ENCODE measurements around the gene USP31.

Gene USP31, protein sequence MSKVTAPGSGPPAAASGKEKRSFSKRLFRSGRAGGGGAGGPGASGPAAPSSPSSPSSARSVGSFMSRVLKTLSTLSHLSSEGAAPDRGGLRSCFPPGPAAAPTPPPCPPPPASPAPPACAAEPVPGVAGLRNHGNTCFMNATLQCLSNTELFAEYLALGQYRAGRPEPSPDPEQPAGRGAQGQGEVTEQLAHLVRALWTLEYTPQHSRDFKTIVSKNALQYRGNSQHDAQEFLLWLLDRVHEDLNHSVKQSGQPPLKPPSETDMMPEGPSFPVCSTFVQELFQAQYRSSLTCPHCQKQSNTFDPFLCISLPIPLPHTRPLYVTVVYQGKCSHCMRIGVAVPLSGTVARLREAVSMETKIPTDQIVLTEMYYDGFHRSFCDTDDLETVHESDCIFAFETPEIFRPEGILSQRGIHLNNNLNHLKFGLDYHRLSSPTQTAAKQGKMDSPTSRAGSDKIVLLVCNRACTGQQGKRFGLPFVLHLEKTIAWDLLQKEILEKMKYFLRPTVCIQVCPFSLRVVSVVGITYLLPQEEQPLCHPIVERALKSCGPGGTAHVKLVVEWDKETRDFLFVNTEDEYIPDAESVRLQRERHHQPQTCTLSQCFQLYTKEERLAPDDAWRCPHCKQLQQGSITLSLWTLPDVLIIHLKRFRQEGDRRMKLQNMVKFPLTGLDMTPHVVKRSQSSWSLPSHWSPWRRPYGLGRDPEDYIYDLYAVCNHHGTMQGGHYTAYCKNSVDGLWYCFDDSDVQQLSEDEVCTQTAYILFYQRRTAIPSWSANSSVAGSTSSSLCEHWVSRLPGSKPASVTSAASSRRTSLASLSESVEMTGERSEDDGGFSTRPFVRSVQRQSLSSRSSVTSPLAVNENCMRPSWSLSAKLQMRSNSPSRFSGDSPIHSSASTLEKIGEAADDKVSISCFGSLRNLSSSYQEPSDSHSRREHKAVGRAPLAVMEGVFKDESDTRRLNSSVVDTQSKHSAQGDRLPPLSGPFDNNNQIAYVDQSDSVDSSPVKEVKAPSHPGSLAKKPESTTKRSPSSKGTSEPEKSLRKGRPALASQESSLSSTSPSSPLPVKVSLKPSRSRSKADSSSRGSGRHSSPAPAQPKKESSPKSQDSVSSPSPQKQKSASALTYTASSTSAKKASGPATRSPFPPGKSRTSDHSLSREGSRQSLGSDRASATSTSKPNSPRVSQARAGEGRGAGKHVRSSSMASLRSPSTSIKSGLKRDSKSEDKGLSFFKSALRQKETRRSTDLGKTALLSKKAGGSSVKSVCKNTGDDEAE (N-terminal part only)

DNA sequence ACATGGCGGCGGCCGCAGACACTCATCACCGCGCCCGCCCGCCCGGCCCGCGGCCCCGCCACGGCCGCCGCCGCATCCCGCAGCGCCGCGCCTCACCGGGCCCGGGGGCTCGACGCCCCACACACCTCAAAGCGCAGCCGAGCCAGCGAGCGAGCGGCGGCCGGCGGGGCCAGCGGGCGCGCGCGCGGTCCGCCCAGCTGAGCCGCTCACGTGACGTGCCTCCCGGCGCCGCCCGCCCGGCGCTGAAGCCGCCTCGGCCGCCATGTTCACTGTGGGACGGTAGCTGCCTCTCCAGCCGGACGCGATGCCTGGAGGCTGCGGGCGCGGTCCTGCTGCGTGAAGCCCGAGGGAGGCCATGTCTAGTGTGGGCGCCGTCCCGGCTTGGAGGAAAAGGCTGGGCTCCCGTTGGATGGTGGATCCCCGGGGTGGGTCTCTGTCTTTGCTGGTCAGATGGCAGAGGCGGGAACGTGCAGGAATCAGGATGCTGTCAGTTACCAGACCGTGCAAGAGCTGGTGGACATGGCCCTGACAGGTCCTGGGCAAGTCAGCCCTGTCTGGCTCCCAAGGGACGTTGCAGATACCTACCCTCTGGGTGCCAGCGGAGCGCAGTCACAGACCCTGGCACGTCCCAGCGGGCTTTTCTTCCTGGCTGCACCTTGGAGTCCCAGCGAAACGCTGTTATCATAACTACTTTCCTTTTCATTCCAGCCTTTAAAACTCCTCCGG is at the start of gene USP31:
Gene USP31 (minus strand): TSS at position 186 of the 726 bp plus-strand sequence. CDS start 182 bp downstream, at position 4.
- in situ Hi-C loops (cut with HindIII; ENCODE audit: low sequenced_read_pairs): no loop called here

DNA sequence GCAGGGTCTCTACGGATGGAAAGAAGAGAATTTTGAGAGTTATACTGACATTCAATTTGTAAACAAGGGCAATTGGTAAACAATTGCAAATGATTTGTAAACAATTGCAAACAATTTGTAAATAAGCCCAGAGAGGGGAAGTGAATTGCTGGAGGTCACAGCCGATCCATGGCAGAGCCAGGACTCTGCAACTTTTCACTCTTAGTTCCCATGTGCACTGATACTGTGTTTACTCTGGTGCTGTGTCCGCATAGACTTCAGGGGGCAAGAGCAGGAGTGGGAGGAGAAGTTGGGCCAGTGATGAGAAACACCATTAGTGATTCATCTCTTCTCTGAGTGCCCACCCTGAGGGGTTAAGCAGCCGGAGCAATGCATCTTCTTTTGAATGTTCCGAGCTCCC is 47.3 kb upstream of the USP31 start:
- in situ Hi-C loops (cut with HindIII; ENCODE audit: low sequenced_read_pairs): no loop called here

DNA sequence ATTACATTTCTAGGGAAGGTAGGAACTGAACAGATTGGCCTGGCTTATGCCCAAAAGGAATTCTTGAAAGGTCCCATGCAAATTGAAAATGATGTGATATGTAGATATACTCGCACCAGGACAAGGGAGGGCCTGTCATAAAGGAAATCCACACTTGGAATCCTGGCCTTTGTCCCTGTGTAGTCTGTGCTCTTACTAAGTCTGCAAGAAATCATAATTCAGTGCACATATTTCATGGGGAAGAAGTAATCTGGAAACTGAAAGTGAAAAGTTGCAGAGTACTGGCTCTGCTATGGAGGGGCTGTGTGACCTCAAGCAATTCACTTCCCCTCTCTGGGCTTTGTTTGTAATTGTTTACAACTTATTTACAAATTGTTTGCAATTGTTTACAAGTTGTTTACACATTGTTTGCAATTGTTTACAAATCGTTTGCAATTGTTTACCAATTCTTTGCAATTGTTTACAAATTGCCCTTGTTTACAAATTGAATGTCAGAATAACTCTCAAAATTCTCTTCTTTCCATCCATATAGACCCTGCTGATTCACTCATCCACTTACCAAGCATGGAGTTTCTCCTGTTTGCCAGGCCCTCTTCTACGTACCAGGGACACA is 46.2 kb upstream of the USP31 start:
- in situ Hi-C loops (cut with HindIII; ENCODE audit: low sequenced_read_pairs): no loop called here

DNA sequence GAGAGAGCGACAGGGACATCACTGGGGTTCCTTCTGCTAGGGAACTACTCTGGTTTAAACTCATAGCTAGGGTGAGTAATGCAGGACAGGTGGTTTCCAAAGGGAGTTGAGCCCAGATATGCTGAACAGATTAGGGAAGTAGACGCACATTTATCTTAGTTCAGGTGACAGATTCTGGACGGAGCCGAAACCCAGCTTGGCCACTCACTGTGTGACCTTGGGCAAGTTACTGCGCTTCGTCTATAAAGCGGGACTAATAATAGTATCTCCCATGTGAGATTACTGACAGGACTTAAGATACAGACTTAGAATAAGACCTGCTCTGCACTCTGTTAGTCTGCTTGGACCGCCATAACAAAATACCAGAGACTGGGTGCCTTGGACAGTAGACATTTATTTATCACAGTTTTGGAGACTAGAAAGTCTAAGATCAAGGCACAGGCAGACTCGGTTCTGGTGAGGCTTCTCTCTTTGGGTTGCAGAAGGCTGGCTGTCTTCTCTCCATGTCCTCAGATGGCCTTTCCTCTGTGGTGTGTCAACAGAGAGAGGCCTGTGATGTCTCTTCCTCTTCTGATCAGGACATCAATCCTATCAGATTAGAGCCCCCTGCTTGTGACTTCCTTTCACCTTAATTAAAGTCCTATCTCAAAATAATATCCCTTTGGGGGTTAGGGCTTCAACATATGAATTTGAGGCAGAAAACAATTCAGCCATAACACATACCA is 45.4 kb upstream of the USP31 start:
- in situ Hi-C loops (cut with HindIII; ENCODE audit: low sequenced_read_pairs): no loop called here

DNA sequence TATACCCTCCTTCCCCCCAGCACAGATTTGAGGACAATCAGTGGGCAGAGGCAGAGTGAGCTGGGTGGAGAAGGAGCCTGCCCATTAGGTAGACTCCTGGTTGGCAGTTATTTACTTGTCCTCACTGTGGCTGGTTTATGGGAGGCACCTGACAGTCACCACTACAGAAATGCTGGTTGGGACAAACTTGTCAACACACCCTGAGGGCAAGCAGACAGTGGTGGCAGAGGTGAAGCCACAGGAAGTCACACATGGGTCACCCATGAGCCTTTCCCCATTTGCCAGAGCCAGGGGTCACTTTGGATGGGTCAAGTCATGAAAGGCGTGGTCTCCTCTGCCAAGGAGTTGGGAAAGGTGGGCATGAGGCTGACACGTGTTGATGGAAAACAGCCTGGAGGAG is 39.7 kb upstream of the USP31 start:
- in situ Hi-C loops (cut with HindIII; ENCODE audit: low sequenced_read_pairs): no loop called here

DNA sequence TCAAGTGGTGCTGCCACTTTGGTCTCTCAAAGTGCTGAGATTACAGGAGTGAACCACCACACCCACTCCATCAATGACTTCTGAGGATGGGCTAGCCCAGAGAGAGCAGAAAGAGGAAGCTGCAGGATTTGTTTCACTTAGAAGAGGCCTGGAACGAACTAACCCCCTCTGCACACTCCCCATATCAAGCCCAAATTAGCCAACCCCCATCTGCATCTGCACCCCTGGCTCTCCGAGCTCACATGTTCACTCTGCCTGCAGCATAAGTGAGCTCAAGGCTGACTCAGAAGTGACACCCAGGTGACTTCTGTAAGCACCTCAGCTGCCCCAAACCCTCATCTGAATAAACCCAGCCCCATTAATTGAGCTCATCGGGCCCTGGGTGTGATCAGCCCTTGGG is 38.1 kb upstream of the USP31 start:
- in situ Hi-C loops (cut with HindIII; ENCODE audit: low sequenced_read_pairs): no loop called here

DNA sequence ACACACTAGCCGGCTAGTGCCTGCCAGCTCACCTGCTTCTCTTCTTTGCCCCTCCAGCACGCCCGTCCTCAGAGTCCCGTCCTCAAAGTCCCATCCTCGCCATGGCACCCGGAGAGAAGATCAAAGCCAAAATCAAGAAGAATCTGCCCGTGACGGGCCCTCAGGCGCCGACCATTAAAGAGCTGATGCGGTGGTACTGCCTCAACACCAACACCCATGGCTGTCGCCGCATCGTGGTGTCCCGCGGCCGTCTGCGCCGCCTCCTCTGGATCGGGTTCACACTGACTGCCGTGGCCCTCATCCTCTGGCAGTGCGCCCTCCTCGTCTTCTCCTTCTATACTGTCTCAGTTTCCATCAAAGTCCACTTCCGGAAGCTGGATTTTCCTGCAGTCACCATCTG is 36.9 kb upstream of the USP31 start:
- in situ Hi-C loops (cut with HindIII; ENCODE audit: low sequenced_read_pairs): no loop called here

DNA sequence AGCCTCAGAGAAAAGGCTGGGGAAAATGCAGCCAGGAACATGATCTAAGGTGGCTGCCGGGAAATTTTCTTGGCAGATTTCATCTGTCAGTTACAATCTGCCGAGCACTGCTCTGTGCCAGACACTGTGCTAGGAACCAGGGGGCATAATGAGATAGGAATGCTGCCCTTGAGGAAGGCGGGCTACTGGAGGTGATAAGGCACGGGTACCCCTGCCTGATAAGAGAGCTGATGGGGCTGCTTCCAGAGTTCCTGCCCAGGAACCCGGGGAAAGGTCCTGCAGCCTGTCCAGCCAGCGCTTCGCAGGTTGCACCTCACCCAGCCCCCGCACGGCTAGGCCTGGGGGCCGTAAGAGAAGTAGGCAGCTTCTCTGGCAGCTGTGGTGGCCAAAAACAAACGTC is 36.4 kb upstream of the USP31 start:
- in situ Hi-C loops (cut with HindIII; ENCODE audit: low sequenced_read_pairs): no loop called here

DNA sequence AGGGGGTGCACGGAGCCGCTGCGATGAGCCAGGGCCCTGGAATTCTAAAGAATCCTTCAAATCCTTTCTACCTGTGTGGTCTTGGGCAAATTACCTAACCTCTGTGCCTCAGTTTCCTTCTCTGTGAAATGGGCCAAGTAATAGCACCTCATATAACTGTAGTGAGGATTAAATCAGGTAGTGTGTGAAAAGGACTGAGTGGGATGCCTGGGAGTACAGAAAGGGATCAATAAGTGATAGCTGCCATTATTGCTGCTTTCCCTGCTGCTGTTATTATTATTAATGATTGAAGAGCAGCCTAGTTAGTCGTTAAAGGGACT is 34.3 kb upstream of the USP31 start:
- in situ Hi-C loops (cut with HindIII; ENCODE audit: low sequenced_read_pairs): no loop called here

DNA sequence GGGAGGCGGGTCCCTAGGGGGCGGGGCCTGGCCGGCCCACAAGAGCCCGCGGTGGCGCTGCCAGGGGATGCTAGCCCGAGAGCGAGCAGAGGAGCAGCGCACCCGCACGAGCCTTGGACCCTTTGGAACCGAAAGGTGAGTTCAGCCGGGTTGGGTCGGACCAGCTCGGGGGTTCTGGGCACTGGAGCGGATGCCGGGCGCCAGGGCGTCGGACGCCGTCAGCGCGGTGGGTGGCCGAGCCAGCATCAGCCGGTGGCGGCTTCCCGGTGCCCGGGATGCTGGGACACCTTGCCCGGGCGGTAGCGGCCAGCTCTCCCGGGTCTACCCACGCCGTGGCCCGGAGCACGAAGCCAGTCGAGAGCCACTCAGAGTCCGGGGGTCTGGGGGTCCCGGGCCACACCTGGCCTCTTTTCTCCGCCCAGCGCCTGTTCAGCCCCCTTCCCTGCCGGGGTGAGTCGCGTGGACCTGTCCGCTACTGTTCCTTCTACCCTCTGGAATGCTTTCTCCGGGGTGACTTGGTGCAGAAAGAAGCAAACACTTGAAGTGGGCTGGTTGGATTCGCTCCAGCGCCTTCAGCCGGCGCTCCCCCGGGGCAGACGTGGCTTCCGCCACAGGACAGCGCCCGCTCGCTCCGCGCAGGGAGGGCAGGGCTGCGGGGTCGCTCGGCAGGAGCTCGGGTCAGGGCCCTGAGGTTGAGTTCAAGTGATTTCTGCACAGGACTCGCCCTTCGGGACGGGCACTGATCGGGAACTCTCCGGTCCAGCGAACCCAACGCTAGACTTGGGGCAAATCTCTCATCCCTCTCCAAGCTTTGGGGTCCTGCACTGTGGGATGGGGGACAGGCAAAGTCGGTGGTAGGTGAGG is 33.7 kb upstream of the USP31 start, which contains the start of gene SCNN1G:
Gene SCNN1G (plus strand): TSS at position 67 of the 864 bp plus-strand sequence. CDS start 3,527 bp downstream, outside the sequence.
- in situ Hi-C loops (cut with HindIII; ENCODE audit: low sequenced_read_pairs): no loop called here

DNA sequence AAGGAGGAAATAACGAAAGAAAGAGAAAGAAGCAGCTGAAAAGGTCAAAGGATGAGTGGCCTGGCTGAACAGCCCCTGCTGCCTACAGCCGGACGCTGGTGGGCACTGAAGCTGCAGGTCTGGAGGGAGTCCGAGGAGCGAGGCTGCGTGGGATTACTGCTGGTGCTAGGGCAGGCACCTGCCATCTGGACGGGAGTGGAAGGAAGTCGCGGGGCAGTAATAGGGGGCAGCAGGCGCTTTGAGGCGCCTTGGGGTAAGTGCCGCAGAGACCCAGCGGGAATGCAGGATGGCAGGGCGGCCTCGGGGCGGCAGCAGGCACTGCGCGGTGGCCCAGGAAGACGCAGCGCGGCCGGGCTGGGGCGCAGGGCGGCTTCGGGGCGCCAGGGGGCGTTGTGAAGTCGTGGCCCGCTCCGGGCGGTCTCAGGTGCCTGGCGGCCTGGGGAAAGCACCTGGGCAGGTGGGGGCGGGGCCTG is 33.0 kb upstream of the USP31 start:
- in situ Hi-C loops (cut with HindIII; ENCODE audit: low sequenced_read_pairs): no loop called here

DNA sequence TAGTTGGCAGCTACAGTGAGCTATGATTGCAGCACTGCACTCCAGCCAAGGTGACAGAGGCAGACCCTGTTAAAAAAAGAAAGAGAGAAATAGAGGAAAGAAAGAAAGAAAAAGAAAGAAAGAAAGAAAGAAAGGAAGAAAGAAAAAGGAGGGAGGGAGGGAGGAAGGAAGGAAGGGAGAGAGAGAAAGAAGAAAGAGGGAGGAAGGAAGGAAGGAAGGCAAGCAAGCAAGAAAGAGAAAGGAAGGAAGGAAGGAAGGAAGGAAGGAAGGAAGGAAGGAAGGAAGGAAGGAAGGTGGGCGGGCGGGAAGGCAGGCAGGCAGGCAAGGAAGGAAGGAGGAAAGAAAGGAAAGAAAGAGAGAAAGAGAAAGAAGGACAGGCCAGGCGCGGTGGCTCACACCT is 32.3 kb upstream of the USP31 start:
- in situ Hi-C loops (cut with HindIII; ENCODE audit: low sequenced_read_pairs): no loop called here

DNA sequence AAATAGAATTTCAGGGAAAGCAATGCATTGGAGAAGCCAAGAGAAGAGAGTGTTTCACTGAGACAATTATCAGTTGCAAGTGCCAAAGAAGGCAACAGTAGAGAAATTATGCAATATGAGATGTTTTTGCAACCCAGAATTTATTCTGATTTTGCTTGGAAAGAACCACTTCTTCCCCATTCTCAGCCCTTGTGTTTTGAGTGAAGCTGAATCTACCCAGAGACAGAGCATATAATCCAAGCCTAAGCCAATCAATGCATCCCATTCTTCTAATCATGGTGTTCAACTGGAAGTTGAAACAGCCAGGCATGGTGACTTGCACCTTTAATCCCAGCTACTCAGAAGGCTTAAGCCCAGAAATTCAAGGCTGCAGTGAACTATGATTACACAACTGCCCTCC is 26.4 kb upstream of the USP31 start:
- in situ Hi-C loops (cut with HindIII; ENCODE audit: low sequenced_read_pairs): no loop called here

DNA sequence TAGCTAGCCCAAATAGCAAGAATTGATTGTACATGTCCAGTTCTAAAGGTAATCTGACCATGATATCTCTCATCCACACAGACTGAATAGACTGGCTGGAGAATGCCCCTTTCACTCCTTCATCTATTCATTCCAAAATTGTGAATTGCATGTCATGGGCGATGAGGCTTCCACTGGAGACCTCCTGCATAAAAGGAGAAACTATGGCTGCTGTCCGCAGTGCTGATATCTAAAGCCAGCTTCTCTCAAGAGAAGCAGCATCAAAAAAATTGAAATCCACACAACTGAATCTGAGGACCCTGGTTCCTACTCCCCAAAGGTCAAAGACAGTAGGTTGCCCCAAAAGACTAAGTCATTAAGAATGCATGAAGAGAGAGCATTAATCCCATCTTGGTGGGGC is 25.4 kb upstream of the USP31 start:
- in situ Hi-C loops (cut with HindIII; ENCODE audit: low sequenced_read_pairs): loop anchor here (25.0 kb wide), 2 partner anchors 112 to 263 kb away; no protein-coding TSS in a partner anchor

DNA sequence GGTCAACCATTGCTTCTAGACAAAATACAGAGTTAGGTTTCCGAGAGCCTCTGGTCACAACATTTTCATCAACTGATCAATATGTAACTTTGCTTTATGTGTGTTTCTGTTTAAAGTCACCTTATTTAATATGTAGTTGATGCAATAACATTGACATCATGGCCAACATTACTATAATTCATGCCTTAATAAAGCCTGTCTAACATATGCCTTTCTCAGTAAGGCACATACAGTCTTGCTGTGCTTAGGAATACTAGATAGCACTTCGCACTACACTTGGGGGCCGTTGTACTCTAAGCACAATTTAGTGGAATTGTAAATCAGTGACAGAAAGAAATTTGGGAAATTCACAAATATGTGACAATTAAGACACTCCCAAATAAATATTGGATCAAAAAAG is 23.7 kb upstream of the USP31 start:
- in situ Hi-C loops (cut with HindIII; ENCODE audit: low sequenced_read_pairs): loop anchor here (25.0 kb wide), 2 partner anchors 111 to 264 kb away; no protein-coding TSS in a partner anchor

DNA sequence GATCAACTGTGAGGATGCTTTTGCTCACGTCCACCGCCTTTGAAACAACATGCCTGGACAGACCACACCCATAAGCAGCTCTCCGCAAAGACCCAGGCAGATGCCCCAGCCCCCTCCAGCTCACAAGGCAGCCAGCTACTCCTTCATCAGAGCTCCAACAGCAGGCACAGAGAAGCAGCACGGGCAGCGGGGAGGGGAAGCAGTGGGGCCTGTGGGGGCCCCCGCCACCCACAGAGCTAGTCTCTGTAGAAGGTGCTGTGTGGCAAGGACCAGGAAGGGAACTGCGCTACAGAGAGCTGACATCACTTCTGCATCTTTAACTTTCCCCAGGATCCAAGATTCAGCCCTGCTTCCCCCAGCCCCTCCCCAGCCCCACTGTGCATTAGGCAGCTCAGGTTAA is 23.3 kb upstream of the USP31 start:
- in situ Hi-C loops (cut with HindIII; ENCODE audit: low sequenced_read_pairs): loop anchor here (25.0 kb wide), 2 partner anchors 110 to 265 kb away; no protein-coding TSS in a partner anchor

DNA sequence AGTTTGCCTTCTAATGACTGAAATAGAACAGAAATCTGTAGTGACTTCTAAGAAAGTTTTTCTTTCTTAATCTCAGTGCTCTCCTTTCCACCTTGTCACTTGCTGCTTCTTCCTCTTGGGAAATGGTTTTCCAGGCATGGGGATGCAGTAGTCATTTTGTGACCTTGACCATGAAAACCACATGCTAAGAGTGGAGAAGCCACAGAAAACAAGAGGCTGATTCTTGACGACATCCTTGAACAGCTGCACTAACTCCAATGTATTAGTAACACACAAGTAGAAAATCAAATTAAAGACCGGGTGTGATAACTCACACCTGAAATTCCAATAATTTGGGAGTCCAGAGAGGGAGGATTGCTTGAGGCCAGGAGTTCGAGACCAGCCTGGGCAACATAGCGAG is 15.5 kb upstream of the USP31 start:
- in situ Hi-C loops (cut with HindIII; ENCODE audit: low sequenced_read_pairs): loop anchor here (25.0 kb wide), 2 partner anchors 102 to 273 kb away; no protein-coding TSS in a partner anchor

DNA sequence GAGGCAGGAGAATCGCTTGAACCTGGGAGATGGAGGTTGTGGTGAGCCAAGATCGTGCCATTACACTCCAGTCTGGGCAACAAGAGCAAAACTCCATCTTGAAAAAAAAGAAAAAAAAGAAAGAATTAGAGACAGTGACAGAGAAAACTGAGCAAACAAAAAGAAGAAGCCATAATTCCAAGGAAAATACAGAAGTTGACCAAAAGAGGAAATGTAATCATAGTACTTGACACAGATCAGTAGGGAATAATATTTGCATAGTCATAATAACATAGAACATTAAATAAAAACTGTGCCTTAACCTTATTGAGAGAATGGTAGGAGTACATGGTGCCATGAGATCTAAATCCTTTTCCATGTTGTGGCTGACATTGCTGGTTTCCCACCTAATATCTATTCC is 14.7 kb upstream of the USP31 start:
- in situ Hi-C loops (cut with HindIII; ENCODE audit: low sequenced_read_pairs): loop anchor here (25.0 kb wide), 2 partner anchors 102 to 273 kb away; no protein-coding TSS in a partner anchor

Measured in endothelial cell of hepatic sinusoid (primary cell).